Activated CD4-positive, alpha-beta memory T cell treated with anti-CD3 and anti-CD28 coated beads for 36 hours (primary cell): ENCODE measurements around the gene NAT10. TPM values are rescaled to one million over a fixed set of nuclear protein-coding genes. Genes with fewer than 3 reads are reported as not detected.

Experiments used
- CTCF ChIA-PET: fragments of 350-600 bp; sonication (Branson Sonifier 250); formaldehyde crosslinking; loops from one replicate; lab custom pipeline; 2021; ENCODE audit warnings: antibody characterized with exemption, inconsistent platforms; lab: Charles Lee
- POLR2A ChIA-PET: fragments of 350-600 bp; sonication (Branson Sonifier 250); formaldehyde crosslinking; loops from one replicate; lab custom pipeline; 2021; ENCODE audit warnings: antibody characterized with exemption; lab: Charles Lee
- DNase-seq: peaks from one replicate; pipeline ENCODE4 v3.0.0-alpha.2; 2020
- H3K27ac Mint-ChIP-seq: one replicate; pipeline ENCODE4 v1.8.0; 2021; ENCODE audit warnings: mixed read lengths
- H3K27me3 Mint-ChIP-seq: one replicate; pipeline ENCODE4 v1.8.0; 2021; ENCODE audit warnings: mixed read lengths
- H3K36me3 Mint-ChIP-seq: one replicate; pipeline ENCODE4 v1.8.0; 2021; ENCODE audit warnings: mixed read lengths
- H3K4me1 Mint-ChIP-seq: one replicate; pipeline ENCODE4 v1.8.0; 2021; ENCODE audit warnings: low read depth, mixed read lengths
- H3K4me3 Mint-ChIP-seq: one replicate; pipeline ENCODE4 v1.8.0; 2021; ENCODE audit warnings: mild to moderate bottlenecking, mixed read lengths
- H3K9me3 Mint-ChIP-seq: one replicate; pipeline ENCODE4 v1.8.0; 2021; ENCODE audit warnings: mixed read lengths
- intact Hi-C: fragments of 100-400 bp; cut with micrococcal nuclease; formaldehyde crosslinking; loops from one replicate; pipeline ENCODE4 v1.15.1; 2023
- total RNA-seq, 2 experiments: library from RNA; stranded (reverse); gene quantifications; one replicate each; pipeline ENCODE4 v1.2.3, GENCODE V29; 2021

Gene NAT10
- total RNA-seq, 2 experiments from 2014 or later: 84.7 to 87.6 TPM

DNA sequence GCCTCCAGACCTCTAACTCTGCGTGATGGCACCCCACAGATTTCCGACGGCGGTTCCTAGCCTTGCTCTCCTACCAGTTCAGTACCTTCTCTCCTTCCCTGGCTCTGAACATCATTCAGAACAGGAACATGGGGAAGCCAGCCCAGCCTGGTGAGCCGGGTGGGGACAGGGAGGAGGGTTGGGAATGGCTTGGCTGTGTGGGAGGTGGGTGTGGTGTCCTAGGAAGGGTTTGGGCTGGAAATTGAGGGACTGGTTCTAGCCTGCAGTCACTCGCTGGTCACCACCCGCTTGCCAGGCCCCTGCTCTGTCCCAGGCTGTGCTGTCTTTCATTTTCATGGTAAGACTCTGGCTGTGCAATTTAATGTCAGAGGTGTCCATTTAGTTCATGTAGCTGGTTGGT lies 33.9 kb downstream of the NAT10 start:
- POLR2A ChIA-PET: no interaction called here

DNA sequence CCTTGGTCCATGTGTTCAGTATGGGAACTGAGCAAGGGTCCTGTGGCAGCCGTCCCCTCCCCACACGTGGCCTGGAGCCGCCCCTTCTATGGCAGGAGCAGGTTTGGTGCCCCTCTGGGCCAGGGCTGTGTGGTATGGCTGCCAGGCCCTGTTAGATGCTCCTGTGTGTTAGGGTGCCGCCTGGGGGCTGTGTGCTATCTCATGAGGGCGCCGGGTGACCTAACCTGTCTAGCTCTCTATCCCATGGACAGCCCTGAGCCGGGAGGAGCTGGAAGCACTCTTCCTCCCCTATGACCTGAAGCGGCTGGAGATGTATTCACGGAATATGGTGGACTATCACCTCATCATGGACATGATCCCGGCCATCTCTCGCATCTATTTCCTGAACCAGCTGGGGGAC lies 34.7 kb downstream of the NAT10 start:
- no peak for DNase-seq
- Mint-ChIP-seq H3K4me1 (peaks cover 5% of the 10 kb centered on the region), H3K27ac (no peak overlapping the region), H3K36me3 (peaks cover 57% of the 10 kb centered on the region), H3K9me3 (no peaks in the 10 kb centered on the region), H3K27me3 (no peaks in the 10 kb centered on the region), H3K4me3 (no peak overlapping the region)
- CTCF ChIA-PET: no interaction called here
- intact Hi-C loops: no loop called here
- POLR2A ChIA-PET: interaction anchor here (1.1 kb wide), 1 partner anchor 15 kb away, joined by 3 read pairs; no protein-coding TSS in a partner anchor

More for the DNA sequence above, 33.9 kb downstream of the NAT10 start:
- Mint-ChIP-seq H3K36me3 (peaks cover 58% of the 10 kb centered on the region), H3K27ac (no peak overlapping the region), H3K4me1 (peaks cover 10% of the 10 kb centered on the region), H3K27me3 (no peaks in the 10 kb centered on the region), H3K9me3 (no peaks in the 10 kb centered on the region), H3K4me3 (no peak overlapping the region)
- CTCF ChIA-PET: no interaction called here
- intact Hi-C loops: no loop called here
- no peak for DNase-seq

DNA sequence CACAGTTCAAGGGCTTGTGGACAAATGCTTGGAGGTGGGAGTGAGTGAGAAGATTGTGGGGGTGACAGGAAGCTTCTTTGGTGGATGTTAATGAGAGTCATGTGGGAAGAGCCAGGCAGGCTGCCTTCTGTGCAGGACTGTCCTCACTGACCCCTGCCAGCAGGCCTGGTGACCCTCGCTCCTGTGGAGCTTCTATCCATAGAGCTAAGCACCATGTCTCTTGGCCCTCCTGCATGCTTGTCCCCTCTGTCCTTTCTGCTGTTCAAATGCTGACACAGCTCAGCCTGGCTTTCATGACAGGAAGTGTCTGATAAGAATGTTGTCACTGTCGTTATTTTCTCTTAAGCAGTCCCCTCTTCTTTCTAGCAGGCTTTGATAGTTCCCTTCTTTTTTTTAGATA lies 37.6 kb downstream of the NAT10 start:
- no peak overlapping the region for H3K27ac Mint-ChIP-seq

DNA sequence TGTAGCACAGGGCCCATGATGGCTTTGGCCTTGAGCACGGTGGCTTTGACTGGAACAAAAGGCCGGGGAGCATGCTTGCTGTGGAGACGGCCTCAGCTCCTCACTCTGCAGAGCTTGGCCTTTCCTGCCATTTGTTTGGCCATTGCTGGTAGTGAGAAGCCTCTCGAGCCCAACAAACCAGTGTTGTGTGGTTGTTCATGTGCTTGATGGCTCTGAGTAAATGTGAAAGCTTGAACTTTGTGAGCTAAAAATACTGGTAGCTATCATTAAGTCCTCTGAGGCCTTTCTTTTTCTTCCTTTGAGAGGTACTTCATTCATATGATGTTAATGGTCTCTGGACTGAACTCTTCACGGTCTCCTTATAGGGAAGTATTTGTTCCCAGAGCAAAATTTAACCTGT lies 39.6 kb downstream of the NAT10 start:
- DNase-seq: no peak
- H3K27me3 Mint-ChIP-seq: no peaks in the 10 kb centered on the region
- intact Hi-C loops: no loop called here
- H3K9me3 Mint-ChIP-seq: no peaks in the 10 kb centered on the region
- CTCF ChIA-PET: no interaction called here
- H3K27ac Mint-ChIP-seq: no peak overlapping the region
- H3K4me1 Mint-ChIP-seq: no peaks in the 10 kb centered on the region
- no peak overlapping the region for H3K4me3 Mint-ChIP-seq
- POLR2A ChIA-PET: interaction anchor here (0.6 kb wide), 1 partner anchor 24 kb away, joined by 4 read pairs; no protein-coding TSS in a partner anchor
- H3K36me3 Mint-ChIP-seq: peaks cover 53% of the 10 kb centered on the region

More for the DNA sequence above, 37.6 kb downstream of the NAT10 start:
- Mint-ChIP-seq H3K36me3 (peaks cover 56% of the 10 kb centered on the region), H3K9me3 (no peaks in the 10 kb centered on the region), H3K4me3 (no peak overlapping the region), H3K27me3 (no peaks in the 10 kb centered on the region), H3K4me1 (no peaks in the 10 kb centered on the region)
- DNase-seq: no peak
- POLR2A ChIA-PET: no interaction called here
- CTCF ChIA-PET: no interaction called here
- intact Hi-C loops: no loop called here

DNA sequence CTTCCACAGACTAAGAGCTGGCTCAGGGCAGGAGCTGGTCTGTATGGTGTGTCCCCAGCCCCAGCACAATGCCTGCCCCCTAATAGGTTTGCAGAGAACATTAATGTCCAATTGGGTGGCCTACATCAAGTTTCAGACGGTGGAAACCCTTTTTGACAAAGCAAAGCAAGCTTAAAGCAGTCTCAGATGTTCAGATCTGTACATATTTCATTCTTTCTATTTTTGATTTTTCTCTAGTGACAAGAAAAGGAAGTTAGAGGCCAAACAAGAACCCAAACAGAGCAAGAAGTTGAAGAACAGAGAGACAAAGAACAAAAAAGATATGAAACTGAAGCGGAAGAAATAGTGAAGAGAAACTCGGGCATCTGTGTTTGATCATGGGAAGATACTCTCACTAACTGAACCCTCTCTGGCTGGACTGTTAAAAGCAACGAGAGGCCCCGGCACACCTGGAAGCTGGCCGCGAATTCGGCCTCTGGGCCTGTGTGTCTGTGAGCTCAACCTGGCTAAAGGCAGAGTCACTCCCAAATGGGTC lies 40.5 kb downstream of the NAT10 start:
- POLR2A ChIA-PET: no interaction called here
- Mint-ChIP-seq H3K4me3 (no peak overlapping the region), H3K27me3 (no peaks in the 10 kb centered on the region), H3K27ac (no peak overlapping the region), H3K4me1 (no peaks in the 10 kb centered on the region), H3K9me3 (no peaks in the 10 kb centered on the region), H3K36me3 (peaks cover 46% of the 10 kb centered on the region)
- DNase-seq: no peak
- intact Hi-C loops: no loop called here
- CTCF ChIA-PET: no interaction called here

DNA sequence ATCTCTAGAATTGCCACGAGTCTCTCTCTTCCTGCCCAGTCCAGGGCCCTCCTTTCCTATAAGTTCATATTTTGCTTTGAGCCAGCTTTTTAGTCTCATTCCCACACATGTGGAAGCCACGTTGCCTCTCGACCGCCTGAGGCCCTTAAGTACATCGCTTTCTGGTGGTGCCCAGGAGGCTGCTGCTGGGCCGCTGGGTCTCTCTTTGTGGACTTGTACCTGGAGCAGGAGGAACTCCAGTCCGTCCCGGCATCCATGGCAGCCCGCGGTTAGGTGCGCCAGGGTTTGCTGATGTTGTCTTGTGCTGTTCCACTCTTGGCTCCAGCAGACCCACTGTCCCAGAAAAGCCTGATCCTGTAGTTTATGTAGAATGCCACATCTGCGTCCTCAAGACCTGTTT lies 41.0 kb downstream of the NAT10 start:
- no peak overlapping the region for H3K4me3 Mint-ChIP-seq
- H3K36me3 Mint-ChIP-seq: peaks cover 44% of the 10 kb centered on the region
- H3K27ac Mint-ChIP-seq: no peak overlapping the region
- H3K4me1 Mint-ChIP-seq: no peaks in the 10 kb centered on the region
- ChIA-PET POLR2A (no interaction called here), CTCF (no interaction called here)
- H3K27me3 Mint-ChIP-seq: no peaks in the 10 kb centered on the region
- no peak for DNase-seq
- no peaks in the 10 kb centered on the region for H3K9me3 Mint-ChIP-seq
- intact Hi-C loops: no loop called here

DNA sequence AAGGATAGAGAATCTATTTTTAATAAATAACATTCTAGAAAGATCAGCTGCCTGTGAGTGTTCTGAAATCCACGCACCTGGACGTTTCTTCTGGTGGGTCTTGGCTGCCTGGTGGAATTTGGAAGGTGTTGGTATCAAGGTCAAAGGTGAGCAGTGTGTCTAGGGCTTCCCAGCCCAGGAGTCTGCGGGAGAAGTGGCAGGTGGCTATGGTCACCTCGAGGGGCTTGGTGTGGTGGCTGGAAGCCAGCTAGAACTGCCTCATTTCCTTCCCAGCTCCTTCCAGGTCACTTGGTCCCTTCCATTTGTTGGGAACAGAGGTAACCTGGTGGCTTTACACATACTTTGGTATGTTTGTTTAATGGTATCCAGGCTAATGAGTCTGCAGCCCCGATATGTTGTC lies 41.4 kb downstream of the NAT10 start:
- H3K27ac Mint-ChIP-seq: no peak overlapping the region
- ChIA-PET CTCF (no interaction called here), POLR2A (no interaction called here)
- H3K36me3 Mint-ChIP-seq: peaks cover 39% of the 10 kb centered on the region
- no peaks in the 10 kb centered on the region for H3K27me3 Mint-ChIP-seq
- H3K4me1 Mint-ChIP-seq: no peaks in the 10 kb centered on the region
- H3K4me3 Mint-ChIP-seq: no peak overlapping the region
- intact Hi-C loops: no loop called here
- DNase-seq: no peak
- H3K9me3 Mint-ChIP-seq: no peaks in the 10 kb centered on the region

DNA sequence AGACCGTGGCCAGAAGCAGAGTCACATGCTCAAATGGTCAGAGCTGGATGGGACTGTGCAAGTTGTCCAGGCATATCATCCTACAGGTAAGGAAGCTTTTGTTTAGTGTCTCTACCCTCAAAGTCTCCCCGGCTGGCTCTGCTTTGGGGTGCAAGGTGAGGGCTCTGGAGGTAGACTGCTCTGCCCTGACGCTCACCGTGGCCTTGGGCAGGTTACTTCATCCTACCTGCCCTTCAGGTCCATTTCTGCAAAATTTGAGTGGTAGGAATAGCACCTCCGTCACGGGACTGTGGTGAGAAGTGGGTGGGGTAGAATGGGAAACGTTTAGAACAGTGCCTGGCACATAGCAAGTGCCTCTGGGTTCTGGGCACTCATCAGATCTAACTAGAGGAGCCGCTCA lies 42.2 kb downstream of the NAT10 start:
- Mint-ChIP-seq H3K27me3 (no peaks in the 10 kb centered on the region), H3K4me1 (no peaks in the 10 kb centered on the region), H3K27ac (no peak overlapping the region), H3K4me3 (no peak overlapping the region), H3K9me3 (no peaks in the 10 kb centered on the region), H3K36me3 (peaks cover 37% of the 10 kb centered on the region)
- DNase-seq: no peak
- ChIA-PET POLR2A (no interaction called here), CTCF (interaction anchor here (1.0 kb wide), 1 partner anchor 11 kb away, joined by 3 read pairs; no protein-coding TSS in a partner anchor)
- intact Hi-C loops: no loop called here

DNA sequence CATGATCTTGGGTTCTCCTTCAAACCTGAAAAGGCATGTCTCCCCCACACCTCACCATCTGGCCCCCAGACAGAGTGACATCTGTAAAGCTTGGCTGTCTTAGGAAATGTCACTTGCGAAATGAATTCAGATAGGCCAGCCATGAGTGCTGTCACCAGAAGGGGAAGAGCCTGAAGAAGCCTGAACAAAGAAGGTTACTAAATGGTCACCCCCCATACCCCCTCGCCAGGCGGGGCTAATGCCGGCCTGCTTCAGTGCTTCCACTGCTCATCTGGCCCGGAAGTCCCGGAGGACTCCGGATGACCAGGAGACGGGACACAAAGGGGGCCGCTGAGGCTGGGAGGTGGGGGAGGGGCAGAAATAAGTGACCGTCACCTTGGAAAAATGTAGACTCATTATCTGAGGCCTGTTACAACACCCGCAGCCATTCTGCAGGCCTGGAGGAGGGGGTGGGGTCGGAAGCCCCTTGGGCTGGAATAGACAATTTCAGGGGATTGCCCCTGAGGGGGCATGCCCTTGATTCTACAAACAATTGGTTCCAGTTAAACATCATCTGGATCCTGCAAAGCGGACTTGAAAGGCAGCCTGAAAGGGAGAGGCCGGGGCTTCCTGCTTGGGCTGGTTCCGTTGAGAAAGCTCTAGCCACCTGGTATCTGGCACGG lies 43.2 kb downstream of the NAT10 start:
- H3K27ac Mint-ChIP-seq: no peak overlapping the region
- H3K4me1 Mint-ChIP-seq: no peaks in the 10 kb centered on the region
- peaks cover 28% of the 10 kb centered on the region for H3K36me3 Mint-ChIP-seq
- H3K9me3 Mint-ChIP-seq: no peaks in the 10 kb centered on the region
- no peak overlapping the region for H3K4me3 Mint-ChIP-seq
- ChIA-PET POLR2A (no interaction called here), CTCF (interaction anchor here (1.0 kb wide), 1 partner anchor 10 kb away, joined by 3 read pairs; no protein-coding TSS in a partner anchor)
- DNase-seq: no peak
- intact Hi-C loops: no loop called here
- H3K27me3 Mint-ChIP-seq: no peaks in the 10 kb centered on the region

DNA sequence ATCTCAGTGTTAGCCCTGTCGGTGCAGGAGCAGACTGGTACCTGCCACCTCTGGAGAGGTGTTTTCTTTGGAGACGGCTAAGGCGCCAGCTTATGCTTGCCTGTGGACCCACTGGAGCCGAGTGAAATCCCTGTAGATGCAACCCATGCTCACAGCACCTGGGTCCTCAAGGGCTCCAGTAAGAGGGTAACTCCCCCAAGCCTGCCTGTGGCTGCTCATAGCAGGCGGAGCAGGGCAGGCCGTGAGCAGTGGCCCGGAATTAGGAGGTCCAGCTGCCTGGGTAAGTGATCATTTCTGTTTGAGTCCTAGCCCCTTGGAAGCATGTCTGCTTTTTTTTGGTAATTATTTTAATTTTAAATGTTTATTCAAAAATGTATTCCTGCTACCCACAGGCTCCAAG lies 43.8 kb downstream of the NAT10 start:
- intact Hi-C loops: no loop called here
- Mint-ChIP-seq H3K27me3 (no peaks in the 10 kb centered on the region), H3K4me3 (no peak overlapping the region), H3K36me3 (peaks cover 28% of the 10 kb centered on the region), H3K27ac (no peak overlapping the region), H3K9me3 (no peaks in the 10 kb centered on the region), H3K4me1 (no peaks in the 10 kb centered on the region)
- CTCF ChIA-PET: interaction anchor here (0.7 to 1.2 kb wide), 3 partner anchors 25 to 269 kb away, joined by 3 to 5 read pairs (median 3); no protein-coding TSS in a partner anchor
- no peak for DNase-seq
- POLR2A ChIA-PET: no interaction called here

DNA sequence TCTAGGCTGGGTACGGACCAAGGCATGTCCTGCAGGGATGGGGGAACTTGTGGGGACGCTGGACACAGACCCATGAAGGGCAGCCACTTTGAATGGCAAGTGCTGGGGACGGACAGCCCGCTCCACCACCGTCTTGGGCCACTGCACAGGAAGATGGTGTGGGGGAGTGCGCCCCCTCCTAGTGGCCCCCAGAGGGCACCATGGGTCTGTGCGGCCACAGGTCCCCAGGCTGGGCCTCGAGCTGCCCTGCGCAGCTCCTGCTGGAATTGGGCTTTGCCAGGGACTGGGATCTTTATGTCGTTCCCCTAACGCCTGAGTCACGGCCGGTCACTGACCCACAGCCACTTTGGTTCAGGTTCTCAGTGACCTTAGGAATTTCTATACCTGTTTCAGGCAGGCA lies 44.4 kb downstream of the NAT10 start:
- peaks cover 28% of the 10 kb centered on the region for H3K36me3 Mint-ChIP-seq
- H3K27ac Mint-ChIP-seq: no peak overlapping the region
- H3K27me3 Mint-ChIP-seq: no peaks in the 10 kb centered on the region
- no peak for DNase-seq
- intact Hi-C loops: no loop called here
- no peak overlapping the region for H3K4me3 Mint-ChIP-seq
- H3K9me3 Mint-ChIP-seq: no peaks in the 10 kb centered on the region
- POLR2A ChIA-PET: no interaction called here
- H3K4me1 Mint-ChIP-seq: no peaks in the 10 kb centered on the region
- CTCF ChIA-PET: interaction anchor here (0.7 to 1.3 kb wide), 6 partner anchors 21 to 268 kb away, joined by 3 to 5 read pairs (median 3); partner anchors contain the start of gene ABTB2

DNA sequence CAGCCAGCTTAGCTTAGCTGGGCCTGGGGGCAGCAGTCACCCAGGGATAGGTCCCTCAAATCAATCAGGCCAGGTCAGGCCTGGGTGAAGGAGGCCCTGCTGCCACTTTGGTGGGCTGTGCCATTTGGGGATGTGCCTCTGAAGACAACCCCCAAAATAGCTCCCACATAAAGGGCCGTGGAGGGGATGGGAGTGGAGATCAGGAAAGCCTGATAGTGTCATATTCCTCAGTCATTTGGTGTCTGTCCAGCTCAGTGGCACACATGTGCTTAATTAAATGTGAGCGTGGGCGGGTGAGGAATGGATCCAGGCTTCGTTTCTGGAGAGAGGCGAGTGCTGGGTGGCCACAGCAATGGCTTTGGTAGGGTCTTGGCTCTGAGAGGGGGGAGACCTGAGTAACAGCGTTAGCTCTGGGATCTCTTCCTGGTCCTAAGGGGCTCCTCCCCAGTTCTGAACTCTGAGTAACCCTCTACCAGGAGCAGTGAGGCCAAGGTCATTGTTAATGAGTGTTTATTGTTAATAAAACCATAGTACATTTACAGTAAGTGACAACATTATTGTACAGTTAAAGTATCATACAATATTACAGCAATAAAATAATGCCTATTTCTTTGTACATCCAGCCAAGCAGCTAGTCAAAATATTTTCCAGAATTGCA lies 45.2 kb downstream of the NAT10 start:
- intact Hi-C loops: no loop called here
- no peak overlapping the region for H3K27ac Mint-ChIP-seq
- POLR2A ChIA-PET: no interaction called here
- H3K27me3 Mint-ChIP-seq: no peaks in the 10 kb centered on the region
- no peaks in the 10 kb centered on the region for H3K4me1 Mint-ChIP-seq
- no peaks in the 10 kb centered on the region for H3K9me3 Mint-ChIP-seq
- DNase-seq: no peak
- no peak overlapping the region for H3K4me3 Mint-ChIP-seq
- CTCF ChIA-PET: interaction anchor here (0.7 to 1.7 kb wide), 7 partner anchors 20 to 210 kb away, joined by 3 to 10 read pairs (median 3); partner anchors contain the start of gene ABTB2
- peaks cover 23% of the 10 kb centered on the region for H3K36me3 Mint-ChIP-seq
